GM21786 (cell line): ENCODE measurements around the gene TECR.
"Not testable (repeated sequence)": the region's sequence is repeated elsewhere in the genome, so short reads cannot be mapped to it uniquely, and the experiment has no call there.

ENCODE experiments used
- ATAC-seq: cut with Tn5 transposase; IDR thresholded peaks from one replicate; pipeline ENCODE4 v1.9.1; 2021; ENCODE audit not compliant: unreplicated experiment

The TECR gene

DNA sequence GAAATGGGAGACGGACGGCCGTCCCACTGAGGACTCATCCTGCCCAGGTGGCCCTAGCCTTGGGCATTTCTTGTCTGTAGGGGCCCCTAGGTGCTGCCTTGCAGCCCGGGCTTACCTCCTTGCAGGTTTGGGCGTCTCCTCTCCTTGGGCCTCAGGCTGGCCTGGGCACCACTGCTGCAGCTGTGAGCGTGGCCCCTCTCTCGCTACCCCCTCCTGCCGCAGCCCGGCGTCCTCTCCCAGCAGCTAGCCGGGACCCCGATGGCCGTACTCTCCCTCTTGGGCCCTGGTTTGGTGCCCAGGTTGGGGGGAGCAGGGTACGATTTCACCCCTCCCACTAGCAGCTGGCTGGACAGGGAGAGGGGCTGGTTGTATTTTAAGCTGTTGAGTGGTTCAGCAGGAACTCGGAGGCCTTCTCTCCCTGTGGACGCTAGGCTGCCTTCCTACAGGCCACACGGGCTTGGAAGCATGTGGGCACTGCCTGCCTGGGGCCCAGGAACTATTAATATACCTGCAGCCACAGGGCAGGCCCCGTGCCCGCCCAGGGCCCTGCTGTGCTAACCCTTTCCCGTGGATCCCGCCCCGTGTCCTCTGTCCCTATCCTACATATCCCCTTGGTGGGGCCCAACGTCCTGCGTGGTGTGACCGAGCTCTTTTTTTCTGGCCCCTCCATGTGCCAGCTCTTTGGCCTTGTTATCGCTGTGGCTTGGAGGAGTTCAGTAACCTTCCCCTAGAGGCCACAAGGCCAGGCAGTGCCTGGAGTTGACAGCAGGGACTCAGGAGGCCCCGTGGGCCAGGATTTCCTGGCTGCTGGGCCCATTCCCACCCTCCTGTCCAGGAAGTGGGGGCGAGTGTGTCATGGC lies 30.8 kb downstream of the TECR start:
- no peak for ATAC-seq

DNA sequence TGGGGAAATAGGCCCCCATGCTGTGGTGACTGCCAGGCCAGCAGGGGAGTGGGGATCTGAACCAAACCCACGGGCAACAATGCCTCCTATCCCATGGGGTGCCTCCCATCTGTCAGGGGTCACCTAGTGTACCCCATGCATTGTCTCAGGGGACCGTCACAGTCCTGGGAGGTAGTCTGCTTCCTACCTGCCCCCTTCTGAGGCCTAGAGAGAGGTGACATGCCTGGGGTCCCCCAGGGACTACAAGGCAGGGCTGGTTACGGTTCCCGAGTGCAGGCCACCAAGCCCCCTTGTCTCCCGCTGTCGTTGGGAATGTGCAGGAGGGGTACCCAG lies 31.3 kb downstream of the TECR start:
- ATAC-seq, result no peak

DNA sequence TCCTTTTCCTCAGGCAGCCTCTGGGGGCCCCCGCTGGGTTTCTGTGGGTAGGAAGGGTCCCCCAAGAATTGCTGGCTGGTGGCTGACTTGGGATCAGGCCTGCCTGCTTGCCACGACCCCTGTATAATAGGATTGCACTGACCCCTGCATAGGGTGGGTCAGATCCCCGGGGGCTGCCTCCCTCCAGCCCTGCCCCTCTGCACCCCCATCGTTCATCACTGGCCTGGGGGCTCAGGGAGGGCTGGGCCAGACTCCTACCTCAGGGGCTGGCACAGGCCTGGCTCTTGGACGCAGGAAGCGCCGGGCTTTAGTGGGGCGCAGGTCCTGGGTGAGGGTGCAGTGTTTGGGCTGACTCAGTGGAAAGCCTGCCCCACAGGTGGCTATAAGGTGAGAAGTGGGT lies 31.9 kb downstream of the TECR start:
- ATAC-seq, result no peak

DNA sequence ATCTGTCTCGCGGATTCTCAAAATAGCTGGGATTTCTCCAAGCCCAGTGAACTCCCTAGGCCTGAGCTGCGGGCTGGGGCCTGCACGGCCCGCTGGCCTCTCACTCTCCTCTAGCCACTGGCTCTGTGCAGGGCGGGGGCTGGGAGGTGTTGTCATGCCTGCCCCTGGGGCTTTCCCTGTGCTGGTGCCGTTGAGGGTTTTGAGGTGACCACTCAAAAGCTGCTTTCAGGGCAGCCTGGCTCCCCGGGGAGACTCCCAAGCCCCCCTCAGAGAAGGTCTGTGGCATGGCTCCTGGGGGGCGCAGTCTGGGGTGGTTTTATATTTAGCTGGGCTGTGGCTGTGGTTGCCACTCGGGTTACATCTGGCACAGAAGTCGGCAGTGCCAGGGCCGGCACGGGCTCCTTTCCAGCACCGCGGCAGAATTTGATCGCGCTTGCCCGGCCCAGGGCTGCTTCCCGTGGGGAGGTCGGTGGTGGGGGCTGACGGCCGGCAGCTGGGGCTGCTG lies 32.5 kb downstream of the TECR start:
- no peak for ATAC-seq

DNA sequence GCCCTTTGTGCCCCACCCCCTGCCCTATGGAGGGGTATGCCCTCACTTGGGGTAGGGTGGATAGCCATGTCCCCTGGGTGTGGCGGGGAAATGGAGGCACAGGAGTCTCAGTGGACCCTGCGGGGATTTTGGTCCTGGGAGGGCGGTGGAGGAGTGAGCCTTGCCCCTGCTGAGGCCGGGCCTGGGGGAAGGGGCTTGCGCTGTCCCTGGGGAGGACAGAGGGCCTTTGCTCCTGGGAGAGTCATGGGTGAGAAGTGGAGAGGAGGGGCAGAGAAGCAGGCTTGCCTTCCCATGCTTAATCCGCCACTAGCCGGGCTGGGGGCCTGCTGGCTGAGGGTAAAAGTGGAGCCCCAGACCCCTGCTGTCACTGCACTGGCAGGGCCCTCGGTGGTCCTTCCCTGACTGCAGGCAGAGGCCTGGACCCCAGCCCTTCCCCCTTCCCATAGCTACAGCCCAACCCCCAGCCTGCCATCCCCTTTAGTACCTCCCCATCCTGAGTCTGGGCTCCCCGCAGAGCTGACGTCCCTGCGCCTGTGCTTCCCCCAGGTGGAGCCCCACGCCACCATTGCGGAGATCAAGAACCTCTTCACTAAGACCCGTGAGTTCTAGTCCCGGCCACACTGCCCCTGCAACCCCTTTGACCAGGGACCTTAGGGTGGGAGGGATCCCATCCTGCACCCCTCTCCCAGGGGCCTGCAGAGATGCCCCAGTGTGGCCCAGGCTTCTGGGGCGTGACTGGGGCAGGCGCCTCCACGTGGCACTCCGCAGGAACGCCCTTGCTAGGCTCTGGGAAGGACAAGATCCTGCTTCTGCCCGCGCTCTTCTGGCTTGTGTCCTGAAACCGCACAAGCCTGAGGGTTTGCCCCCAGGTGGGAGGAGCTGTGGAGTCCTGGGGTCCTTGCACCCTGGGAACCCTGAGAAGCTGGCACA lies 33.5 kb downstream of the TECR start:
- no peak for ATAC-seq

DNA sequence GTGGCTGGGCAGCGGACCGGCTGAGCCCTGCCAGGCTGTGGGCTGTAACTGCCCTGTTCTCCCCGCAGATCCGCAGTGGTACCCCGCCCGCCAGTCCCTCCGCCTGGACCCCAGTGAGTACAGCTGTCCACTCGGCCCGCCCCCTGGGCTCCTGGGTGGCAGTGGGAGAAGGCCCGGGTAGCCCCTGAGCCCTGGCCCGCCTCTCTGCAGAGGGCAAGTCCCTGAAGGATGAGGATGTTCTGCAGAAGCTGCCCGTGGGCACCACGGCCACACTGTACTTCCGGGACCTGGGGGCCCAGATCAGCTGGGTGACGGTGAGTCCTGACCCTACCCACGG lies 34.2 kb downstream of the TECR start:
- ATAC-seq, result no peak

DNA sequence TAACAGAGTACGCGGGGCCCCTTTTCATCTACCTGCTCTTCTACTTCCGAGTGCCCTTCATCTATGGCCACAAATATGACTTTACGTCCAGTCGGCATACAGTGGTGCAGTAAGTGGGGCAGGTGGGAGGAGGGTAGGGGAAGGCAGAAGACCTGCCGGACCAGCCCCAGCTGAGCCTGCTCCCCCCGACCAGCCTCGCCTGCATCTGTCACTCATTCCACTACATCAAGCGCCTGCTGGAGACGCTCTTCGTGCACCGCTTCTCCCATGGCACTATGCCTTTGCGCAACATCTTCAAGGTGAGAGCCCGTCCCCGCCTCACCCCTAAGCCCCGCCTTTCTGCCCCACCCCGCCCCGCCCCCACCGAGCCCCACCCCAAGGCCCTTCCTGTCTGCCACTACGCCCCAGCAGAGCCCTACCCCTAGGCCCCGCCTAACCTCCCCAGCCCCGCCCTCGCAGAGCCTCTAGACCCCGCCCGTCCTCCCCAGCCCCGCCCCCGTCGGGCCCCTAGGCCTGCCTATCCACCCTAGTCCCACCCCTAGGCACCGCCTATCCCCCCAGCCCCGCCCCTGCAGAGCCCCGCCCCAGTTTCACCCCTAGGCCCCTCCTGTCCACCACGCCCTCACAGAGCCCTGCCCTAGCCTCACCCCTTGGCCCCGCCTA lies 34.7 kb downstream of the TECR start:
- ATAC-seq, result no peak

DNA sequence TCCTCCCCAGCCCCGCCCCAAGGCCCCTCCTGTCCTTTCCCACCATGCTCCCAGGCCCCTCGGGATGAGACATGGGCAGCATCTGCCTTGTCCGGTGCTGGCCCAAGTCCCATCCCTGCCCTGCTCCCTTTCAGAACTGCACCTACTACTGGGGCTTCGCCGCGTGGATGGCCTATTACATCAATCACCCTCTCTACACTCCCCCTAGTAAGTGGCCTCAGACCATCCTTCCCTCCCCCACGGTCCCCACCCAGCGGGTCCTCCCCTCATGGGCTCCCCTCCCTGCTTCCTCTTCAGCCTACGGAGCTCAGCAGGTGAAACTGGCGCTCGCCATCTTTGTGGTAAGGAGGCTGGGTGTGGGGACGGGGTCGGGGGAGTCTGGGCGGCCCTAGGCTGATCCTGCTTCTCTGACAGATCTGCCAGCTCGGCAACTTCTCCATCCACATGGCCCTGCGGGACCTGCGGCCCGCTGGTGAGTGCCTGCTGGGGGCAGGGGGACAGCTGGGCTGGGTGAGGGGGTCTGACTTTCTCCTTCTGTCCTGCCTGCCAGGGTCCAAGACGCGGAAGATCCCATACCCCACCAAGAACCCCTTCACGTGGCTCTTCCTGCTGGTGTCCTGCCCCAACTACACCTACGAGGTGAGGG lies 35.4 kb downstream of the TECR start:
- not testable (repeated sequence) for ATAC-seq

DNA sequence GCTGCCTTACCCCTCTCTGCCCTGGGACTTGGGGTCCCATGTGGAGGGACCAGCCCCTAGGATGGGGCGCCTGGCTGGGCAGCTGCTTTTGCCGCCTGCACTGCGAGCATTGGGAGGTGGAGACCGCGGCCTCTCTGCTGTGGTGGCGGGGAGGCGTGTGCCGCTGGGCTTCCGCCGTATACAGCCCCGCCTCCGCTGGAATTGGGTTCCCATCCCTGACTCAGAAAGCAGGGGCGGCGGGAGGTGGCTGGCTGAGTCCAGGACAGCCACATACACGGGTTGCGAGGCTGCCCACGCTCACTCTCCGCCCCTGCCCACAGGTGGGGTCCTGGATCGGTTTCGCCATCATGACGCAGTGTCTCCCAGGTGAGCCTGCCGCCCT lies 35.9 kb downstream of the TECR start:
- no peak for ATAC-seq

DNA sequence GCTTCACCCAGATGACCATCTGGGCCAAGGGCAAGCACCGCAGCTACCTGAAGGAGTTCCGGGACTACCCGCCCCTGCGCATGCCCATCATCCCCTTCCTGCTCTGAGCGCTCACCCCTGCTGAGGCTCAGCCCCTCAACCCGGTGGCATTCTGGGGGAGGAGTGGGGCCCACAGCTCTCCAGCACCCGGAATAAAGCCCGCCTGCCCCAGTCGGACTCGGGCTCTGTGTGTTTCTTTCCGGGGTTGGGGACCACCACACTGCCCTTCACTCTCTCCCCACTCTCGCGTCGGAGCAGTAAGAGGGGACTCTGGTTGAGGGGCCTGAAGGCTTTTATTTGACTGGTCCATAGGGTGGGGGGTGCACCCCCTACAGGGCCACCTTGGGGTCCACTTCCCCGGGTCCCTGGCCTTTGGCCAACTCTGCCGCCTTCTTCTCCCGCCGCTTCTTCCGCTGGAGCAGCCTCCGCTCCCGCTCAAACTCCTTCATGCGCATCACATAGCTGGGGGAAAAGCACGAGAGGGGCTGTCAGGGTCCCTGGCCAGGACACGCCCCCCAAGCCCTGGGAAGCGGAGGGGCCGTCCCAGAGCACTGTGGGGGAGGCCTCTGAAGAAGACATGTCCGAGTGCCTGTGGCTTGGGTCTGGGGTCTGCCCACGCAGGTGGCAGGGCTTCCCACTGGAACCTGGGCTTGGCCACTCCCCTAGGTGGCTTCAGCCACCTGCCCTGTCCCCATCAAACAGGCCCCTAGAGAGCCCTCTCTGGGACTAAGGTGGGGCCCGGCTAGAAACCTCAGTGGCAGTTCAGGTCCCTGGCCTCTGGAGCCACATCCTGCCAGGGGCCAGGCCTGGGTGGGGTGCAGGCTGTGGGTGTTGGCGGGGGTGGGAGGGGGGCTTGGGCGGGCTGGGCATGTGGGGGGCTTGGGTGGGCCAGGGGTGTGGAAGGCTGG lies 36.6 kb downstream of the TECR start:
- ATAC-seq, result no peak

DNA sequence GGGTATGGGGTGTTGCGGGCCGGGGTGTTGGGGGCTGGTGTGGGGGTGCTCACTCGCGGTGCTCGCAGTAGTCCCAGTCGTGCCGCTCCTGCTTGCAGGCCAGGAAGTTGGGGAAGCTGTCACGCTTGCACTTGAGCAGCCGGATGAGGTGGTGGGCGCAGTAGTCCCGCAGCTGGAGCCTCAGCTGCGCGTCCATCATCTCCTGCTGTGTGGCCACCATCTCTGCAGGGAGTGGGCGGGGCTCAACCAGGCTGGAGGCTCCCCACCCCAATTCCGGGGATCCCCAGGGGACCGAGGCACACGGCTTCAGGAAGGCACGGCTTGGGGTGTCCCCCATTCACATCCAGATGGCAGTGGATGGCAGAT lies 37.3 kb downstream of the TECR start:
- ATAC-seq, result no peak

DNA sequence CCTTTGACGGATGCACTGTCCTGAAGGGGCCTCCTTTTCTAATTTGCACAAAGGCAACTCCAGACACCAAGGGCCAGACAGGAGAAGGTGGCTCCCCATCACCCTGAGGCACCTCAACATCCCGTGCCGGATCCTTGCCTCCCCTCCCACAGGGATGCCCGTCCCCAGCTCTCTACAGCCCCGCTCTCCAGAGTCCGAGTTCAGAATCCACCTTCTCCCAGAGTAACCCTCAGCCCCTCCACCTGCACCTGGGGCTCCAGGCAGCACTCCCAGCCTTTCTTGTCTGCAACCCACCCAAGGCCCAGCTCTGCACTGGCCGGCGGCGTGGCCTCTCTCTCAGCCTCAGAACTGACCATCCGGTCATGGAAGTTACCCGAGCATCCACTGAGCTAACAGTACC lies 37.7 kb downstream of the TECR start:
- ATAC-seq, result no peak

DNA sequence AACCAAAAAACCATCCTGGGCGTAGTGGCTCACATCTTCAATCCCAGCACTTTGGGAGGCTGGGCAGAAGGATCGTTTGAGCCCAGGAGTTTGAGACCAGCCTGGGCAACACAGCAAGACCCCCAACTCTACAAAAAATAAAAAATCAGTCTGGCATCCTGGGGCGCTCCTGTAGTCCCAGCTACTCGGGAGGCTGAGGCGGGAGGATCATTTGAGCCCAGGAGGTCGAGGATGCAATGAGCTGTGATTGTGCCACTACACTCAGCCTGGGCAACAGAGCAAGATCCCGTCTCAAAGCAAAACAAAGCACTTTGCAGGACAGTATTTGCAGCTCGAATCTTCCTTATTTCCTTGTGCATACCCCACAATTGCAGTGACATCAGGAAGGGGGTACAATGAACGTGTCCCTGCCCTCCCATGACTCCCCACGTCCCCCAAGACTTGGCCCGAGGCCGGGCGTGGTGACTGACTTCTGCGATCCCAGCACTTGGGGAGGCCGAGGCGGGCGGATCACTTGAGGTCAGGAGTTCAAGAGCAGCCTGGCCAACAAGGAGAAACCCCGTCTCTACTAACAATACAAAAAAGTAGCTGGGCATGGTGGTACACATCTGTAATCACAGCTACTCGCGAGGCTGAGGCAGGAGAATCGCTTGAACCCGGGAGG lies 41.6 kb downstream of the TECR start:
- ATAC-seq, result no peak

DNA sequence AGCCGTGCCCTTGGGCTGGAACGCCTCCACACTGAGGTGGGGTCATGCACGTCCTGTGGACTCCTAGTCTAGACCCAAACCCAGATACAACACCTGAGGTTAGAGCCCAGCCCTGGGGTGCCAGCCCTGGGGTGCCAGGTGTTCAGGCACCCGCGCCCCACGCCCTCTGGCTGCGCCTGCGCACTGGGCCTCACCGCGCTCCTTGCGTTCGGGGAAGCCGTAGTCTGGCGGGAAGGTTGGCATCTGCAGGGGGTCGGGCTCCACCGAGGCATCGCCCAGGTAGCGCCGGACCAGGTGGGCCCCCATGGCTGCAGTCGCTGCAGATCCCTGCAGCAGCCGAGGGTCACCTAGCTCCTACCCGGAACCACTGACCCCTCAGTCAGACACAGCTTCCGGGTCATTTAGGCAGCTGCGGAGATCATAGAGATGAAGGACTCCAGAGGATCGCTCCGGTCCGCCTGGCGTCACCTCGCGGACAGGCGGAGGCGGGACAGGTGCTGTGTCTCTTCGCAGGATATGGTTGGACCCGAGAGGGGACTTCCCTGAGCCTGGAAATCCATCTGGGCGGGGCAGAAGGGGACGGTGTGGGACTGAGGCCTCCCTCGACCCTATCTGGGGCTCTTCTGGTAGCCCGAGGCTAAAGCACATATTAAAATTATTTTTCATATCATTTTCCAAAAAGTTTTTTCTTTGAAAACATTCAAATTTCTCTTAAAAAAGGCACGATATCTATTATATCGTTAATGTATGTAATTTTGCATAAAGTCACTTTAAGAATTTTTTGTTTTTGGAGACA lies 42.5 kb downstream of the TECR start, which contains the start of gene NDUFB7:
TSS of gene NDUFB7 (minus strand) at position 372 of the 796 bp plus-strand sequence. CDS start at position 306, 66 bp downstream.
- ATAC-seq, result peak; percentile 85

DNA sequence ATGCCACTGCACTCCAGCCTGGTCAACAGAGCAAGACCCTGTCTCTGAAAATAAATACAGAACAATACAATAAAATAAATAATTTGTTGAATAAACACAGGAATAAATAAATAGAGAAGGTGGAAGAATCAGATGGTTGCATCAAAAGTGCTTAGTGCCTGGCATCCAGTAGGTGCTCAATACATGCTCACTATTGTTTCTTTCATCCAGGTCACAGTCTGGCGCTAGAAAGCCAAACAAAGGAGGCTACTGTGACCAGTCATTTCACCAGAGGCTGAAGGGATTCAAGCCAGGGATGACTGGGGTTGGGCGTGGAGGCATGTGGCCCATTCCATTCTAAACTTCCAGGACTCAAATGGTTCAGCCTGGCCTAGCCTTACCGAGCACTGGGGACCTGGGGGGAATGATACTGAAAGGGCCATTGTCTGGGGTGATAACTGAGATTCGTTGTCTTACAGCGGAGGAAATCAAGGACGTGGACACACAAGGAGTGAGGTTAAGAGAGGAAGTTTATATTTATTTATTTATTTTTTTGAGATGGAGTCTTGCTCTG lies 46.1 kb downstream of the TECR start:
- no peak for ATAC-seq

DNA sequence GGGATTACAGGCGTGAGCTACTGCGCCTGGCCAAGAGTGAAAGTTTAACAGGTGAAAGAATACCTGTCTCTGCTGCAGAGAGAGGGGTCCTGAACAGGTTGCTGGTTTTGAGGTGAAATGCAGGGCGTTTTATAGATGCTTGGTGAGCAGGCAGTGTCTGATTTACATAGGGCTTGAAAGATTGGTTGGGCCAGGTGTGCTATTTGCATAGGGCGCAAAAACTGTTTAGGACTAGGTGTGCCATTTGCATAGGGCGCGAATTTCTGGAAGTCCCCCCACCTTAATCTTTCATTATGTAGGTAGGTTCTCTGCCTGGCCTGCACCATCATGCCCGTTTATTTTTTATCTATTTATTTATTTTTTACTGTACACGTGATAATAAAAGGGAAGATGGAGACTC lies 47.0 kb downstream of the TECR start:
- no peak for ATAC-seq

DNA sequence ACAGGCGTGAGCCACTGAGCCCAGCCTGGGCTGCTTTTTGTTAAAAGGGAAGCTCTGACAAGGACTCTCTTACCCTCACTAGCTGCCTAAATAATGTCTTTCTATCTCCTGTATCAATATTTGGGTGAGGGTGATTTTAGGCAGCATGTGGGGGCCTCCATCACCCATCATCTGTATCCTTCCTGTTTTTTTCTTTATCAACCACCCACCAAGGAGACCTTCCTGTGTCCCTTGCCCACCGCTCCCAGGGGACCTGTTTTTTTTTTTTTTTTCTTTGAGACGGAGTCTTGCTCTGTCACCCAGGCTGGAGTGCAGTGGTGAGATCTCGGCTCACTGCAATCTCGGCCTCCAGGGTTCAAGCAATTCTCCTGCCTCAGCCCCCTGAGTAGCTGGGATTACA lies 47.9 kb downstream of the TECR start:
- ATAC-seq, result no peak

DNA sequence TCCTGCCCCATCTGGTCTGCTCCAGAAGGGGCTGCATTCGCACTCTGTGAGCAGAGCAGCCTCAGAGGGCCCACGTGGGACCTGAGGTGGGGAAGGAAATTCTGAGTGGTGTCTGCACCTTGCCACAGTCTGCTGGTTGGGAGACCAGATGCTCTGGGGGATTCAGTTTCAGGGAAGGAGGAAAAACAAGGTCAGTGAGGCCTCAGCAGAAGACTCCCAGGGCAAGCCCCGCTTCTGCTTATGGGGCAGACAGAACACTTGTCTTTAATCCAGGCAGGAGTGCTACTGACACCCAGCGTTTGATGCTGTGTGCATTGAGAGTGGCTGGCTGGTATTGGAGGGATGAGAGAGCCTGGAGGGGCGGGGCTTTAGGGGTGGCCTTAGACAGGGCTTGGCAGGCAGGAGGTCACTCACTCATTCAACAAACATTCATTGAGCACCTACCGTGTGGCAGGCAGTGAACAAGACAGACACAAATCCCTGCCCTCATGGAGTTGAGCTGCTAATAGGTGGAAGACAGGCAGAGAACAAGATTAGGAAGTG lies 48.6 kb downstream of the TECR start:
- peak; percentile 43 for ATAC-seq
